RWPE1 (cell line): ENCODE results near the gene CPNE2.

ENCODE experiments used
- CTCF ChIA-PET: fragments of 350-600 bp; sonication (Branson Sonifier 250); formaldehyde crosslinking; extraction: SDS; loops from one replicate; lab custom pipeline; 2021; lab: Yijun Ruan, JAX
- POLR2A ChIA-PET: fragments of 400-600 bp; formaldehyde crosslinking; extraction: SDS; loops from one replicate; lab custom pipeline; 2020; ENCODE audit warnings: antibody characterized with exemption; ENCODE audit not compliant: low non-redundant PET; lab: Yijun Ruan, JAX
- DNase-seq: peaks from one replicate; pipeline ENCODE4 v3.0.0; 2012; ENCODE audit warnings: low spot score
- H3K27ac ChIP-seq: fragments of 450-650 bp; 2 replicates; pipeline ENCODE4 v1.5.1; 2017
- TF ChIP-seq, protein P1 (sequence below): fragments of 450-650 bp; conservative IDR thresholded peaks from 2 replicates; pipeline ENCODE4 v1.5.1; 2017; ENCODE audit warnings: low read depth, mild to moderate bottlenecking

The CPNE2 gene

DNA sequence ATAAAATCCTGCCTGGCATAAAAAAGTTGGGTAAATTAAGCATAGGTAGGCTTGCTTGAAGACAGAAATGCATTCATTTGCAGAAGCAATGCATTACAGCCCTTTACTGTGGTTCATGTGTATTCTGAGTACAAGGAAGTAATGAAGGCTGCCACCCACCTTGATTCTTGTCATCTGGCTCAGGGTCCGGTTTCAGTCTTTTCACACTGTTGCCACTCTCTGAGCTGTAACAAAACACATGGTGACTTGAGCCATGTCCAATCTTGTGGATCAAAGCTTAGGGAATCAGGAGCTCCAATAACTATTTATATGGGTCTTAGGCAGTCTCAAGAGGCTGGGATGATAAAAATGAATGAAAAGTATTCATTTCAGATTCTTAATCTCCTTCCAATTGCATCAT lies 71.5 kb downstream of the CPNE2 start:
- CTCF ChIA-PET: no interaction called here
- DNase-seq: no peak

DNA sequence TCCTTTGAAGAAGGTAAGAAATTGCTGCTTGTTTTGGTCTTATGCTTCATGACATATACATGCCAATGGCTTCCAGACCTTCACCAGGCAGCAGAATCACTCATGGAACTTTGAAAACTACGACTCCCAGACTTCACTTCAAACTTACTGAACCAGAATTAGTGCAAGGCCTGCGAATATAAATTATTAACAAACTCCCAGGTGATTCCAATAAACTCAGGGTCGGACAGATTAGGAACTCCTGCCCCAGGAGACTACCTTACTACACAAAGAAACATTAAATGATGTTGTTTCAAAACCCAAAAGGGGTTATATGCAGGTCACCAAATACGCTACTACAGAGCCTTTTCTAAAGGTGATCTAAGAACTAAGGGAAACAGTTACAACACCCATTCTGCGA lies 73.1 kb downstream of the CPNE2 start:
- TF ChIP-seq, protein P1, sequence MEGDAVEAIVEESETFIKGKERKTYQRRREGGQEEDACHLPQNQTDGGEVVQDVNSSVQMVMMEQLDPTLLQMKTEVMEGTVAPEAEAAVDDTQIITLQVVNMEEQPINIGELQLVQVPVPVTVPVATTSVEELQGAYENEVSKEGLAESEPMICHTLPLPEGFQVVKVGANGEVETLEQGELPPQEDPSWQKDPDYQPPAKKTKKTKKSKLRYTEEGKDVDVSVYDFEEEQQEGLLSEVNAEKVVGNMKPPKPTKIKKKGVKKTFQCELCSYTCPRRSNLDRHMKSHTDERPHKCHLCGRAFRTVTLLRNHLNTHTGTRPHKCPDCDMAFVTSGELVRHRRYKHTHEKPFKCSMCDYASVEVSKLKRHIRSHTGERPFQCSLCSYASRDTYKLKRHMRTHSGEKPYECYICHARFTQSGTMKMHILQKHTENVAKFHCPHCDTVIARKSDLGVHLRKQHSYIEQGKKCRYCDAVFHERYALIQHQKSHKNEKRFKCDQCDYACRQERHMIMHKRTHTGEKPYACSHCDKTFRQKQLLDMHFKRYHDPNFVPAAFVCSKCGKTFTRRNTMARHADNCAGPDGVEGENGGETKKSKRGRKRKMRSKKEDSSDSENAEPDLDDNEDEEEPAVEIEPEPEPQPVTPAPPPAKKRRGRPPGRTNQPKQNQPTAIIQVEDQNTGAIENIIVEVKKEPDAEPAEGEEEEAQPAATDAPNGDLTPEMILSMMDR: no peak
- CTCF ChIA-PET: interaction anchor here (1.0 kb wide), 1 partner anchor 71 kb away, joined by 3 read pairs; no protein-coding TSS in a partner anchor
- no peak overlapping the region for H3K27ac ChIP-seq
- POLR2A ChIA-PET: no interaction called here
- no peak for DNase-seq

More for the DNA sequence above, 71.5 kb downstream of the CPNE2 start:
- TF ChIP-seq, protein P1: no peak
- no peak overlapping the region for H3K27ac ChIP-seq
- POLR2A ChIA-PET: no interaction called here

GRCh38 chr16:57165938-57166337 lies 73.6 kb downstream of the CPNE2 start:
- TF ChIP-seq, protein P1: no peak
- POLR2A ChIA-PET: no interaction called here
- DNase-seq: no peak
- CTCF ChIA-PET: interaction anchor here (0.7 kb wide), 1 partner anchor 73 kb away, joined by 4 read pairs; the partner anchor contains the start of gene CPNE2
- no peak overlapping the region for H3K27ac ChIP-seq

DNA sequence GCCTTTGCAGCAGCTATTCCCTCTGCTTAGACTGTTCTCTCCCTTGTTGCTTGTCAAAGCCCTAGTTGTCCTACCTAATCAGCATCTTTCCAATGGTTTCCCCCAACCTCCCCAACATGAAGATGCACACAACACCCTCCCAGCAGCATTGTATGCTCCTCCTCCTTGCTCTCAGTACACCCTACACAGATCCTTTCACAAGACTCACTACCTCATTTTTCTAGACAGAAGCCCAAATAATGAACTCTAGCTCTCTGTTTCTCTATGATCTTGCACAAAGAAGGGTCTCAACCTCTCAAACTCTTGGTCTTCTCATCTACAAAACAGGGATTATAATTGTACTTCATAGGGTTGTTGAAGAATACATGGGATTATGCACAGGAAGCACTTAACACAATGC lies 74.1 kb downstream of the CPNE2 start:
- TF ChIP-seq, protein P1: no peak
- CTCF ChIA-PET: interaction anchor here (0.6 to 0.7 kb wide), 3 partner anchors 12 to 74 kb away, joined by 3 to 4 read pairs (median 4); partner anchors contain the start of gene CPNE2
- POLR2A ChIA-PET: no interaction called here
- no peak for DNase-seq
- no peak overlapping the region for H3K27ac ChIP-seq

GRCh38 chr16:57166951-57167350 lies 74.6 kb downstream of the CPNE2 start:
- no peak for DNase-seq
- CTCF ChIA-PET: interaction anchor here (0.6 to 0.7 kb wide), 2 partner anchors 12 to 65 kb away, joined by 3 to 4 read pairs; no protein-coding TSS in a partner anchor
- TF ChIP-seq, protein P1: no peak
- POLR2A ChIA-PET: no interaction called here
- H3K27ac ChIP-seq: no peak overlapping the region

DNA sequence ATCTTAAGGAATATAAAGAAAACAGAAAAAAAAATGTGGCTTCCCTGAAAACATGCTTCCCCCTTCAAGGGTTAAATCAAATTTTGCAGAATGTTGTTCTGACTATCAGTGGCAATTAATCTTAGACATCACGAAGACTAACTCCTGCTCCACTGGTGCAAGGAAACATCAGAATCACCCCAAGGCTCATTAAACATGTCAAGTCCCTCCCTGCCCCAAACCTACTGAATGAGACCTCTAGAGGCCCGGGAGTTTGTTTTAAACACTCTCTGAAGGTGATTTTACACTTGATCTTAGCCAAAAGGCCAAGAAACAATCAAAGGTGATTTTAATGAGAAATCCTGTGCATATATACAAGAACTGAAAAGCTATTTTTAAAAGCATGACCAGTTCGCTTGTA lies 75.2 kb downstream of the CPNE2 start:
- ChIA-PET CTCF (no interaction called here), POLR2A (no interaction called here)
- no peak overlapping the region for H3K27ac ChIP-seq
- TF ChIP-seq, protein P1: no peak
- no peak for DNase-seq
